ENCODE data around the gene ZBTB16.
A peak's percentile ranks its signal among the peaks of the same experiment; 100 is the strongest.

Gene ZBTB16

GRCh38 chr11:114172055-114172861 is 112.7 kb downstream of the ZBTB16 start:
- no peak for DNase-seq

DNA sequence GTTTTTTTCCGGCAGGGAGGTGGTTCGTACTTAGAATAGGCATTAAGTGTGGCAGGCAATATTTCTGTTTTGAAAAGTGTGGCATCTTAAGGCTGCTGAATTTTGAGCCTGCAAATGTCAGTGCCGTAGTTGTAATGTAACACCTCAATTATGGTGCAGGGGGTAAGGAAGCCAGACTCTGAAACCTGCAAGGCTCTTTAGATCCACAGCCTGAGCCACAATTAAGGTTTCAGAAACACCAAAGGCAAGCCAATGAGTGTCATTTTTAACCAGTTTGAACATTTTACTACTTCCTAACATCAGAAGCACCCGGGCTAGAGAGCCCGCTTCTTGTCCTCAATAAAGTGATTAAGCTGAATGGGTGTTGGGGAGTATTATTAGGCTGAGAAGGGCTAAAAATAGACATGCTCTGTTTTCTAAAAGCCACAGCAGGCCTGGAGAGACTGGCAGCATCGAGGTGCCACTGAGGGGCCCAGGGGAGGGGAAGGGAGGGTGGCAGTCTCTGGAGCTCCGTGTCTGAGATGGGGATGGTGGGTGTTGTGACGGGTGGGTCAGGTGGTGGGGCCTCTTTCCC is 113.4 kb downstream of the ZBTB16 start:
- DNase-seq: no peak

DNA sequence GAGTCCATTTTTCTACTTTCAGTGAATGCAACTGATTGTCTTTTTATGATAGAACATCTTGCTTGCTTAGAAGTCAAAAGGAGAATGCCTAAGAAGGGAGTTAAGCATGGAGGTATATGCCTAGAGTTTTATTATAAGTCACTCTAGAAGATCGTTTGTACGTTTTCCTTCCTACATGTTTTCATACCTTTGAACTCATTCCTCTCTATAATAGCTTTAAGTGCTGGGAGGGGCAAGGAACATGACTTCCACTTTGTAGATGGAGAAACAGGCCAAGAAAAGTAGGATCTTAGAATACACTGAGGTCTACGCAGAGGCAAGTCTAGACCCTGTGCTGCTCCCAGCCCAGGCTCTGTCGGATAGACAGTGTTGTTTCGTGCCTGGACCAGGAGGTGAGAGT is 114.3 kb downstream of the ZBTB16 start:
- DNase-seq: no peak

DNA sequence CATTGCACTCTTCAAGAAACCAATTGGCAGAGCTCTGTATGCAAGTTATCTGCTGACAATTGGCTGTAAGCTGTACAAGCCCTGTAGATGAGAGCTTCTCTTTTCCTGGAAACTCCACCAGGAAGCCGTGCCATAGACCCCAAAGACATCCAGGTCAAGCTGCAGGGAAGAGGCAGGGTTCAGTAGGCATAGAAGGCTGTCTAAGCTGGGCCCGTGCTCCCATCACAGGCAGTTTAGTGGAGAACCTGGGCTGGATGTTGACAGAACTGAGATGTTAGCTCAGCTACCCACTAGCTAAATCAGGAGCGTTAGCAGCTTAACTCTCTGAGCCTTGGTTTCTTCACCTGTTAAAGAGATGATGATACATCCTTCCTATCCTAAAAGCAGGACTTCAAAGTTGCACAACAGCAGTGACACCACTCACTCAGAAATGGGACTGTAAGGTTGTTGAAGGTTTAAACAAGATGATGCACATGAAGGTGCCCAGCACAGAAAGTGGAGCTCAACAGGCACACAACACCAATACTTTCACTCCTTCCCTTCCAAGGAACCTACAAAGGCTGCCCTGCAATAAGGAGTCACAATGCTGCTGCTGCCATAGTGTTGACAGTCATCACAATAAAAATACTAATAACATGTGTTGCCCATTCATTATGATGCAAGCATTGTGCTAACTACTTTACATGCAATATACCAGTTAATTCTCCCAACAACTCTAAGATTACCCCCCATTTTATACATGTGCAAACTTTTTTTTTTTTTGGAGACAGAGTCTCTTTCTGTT is 115.4 kb downstream of the ZBTB16 start:
- no peak for DNase-seq

- no peak for DNase-seq
These were observed 116.2 kb downstream of the ZBTB16 start for GRCh38 chr11:114175706-114176105.

GRCh38 chr11:114176321-114176720 is 116.8 kb downstream of the ZBTB16 start:
- no peak for DNase-seq

- no peak for DNase-seq
These were observed 119.1 kb downstream of the ZBTB16 start for GRCh38 chr11:114178656-114179055.

DNA sequence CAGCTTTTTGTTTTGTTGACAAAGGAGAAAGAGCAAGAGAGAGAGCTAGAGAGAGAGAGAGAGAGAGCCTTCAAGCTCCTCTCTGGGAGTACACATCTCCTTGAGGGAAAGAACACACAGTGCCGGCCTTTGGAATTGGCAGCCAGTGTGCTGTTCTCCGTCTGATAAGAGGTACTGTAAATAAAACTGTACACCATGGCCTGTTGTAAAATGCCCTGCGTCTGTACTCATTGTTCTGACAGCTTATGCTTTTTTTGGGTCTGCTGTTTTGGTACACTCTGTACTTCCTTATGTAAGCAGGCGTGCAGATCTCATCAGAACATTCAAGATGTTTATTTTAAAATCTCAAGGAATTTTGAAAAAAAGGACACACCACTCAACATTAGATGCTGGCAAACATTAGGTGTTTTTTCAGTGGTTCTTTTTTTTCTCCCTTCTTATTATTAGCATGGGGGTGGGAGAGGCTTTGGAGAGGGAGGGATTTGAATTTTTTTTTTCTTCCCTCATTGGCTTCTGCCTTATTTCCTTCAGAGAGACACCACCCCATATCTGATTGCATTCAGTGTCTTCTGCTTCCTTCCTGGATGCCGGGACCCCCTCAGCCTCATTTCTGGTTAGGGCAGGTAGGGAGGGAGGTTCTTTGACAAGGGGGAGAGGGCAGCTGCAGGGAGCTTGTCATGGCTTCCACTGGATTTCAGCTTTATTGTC is 119.9 kb downstream of the ZBTB16 start:
- no peak for DNase-seq

DNA sequence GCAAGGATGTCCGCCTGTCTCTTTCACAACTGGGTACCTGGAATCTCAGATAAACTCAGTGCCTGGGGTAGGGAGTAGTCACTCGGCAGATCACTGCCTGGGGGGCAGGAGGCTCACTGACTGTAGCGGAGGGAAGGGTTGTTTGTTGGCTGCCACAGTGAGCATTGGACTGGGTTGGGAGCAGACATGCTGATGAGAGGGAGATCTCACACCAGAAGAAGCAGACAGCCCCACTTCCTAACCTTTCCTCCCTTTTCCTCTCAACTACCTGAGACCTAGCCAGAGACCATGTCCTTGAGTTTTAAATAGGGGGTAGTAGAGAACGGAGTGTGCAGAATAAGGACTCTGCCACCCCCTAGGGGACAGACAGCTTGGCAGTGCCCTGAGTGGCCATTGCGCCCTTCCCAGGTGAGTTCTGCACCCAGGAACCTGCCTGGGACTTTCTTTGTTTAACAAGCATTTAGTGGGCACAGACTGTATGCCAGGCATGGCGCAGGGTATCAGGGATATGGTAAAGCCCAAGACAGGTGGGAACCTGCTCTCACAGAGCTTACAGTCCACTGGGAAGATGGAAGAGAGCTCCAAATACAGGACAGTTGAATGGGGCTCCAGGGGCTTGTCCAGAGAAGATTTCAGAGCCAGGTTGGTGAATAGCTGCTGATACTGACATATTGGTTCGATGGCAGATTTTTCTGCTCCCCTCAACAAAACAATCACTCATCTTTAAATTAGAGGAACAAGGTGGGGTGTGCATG is 121.0 kb downstream of the ZBTB16 start:
- no peak for DNase-seq

GRCh38 chr11:114181195-114181594 is 121.7 kb downstream of the ZBTB16 start:
- DNase-seq: no peak

- DNase-seq: no peak
These were observed 122.2 kb downstream of the ZBTB16 start for GRCh38 chr11:114181752-114182151.

GRCh38 chr11:114182471-114183043 is 123.0 kb downstream of the ZBTB16 start:
- DNase-seq: no peak

DNA sequence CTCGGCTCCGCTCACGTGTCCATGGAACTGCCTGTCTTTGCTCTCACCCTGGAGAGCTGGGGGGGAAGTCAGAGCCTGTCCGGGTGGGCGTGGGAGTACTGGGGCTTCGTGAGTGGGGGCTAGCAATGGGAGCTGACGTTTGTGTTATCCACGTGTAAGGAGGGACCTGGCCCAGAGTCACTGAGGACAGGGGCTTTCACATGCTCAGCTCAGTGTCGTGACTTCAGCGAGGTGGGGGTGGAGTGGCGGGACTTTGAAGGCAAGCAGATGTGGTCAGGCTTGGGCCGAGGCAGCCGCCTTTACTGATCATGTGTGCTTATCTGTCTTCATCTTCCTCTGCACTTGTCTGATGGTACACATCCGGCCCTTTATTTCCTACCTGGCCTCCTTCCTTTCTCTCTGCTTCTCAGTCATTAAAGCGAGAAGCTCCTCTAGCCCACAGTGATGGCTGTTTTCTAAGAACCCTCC is 123.6 kb downstream of the ZBTB16 start:
- DNase-seq: peak; percentile 50

GRCh38 chr11:114185436-114185835 is 125.9 kb downstream of the ZBTB16 start:
- no peak for DNase-seq

GRCh38 chr11:114187173-114187572 is 127.7 kb downstream of the ZBTB16 start:
- no peak for DNase-seq

- DNase-seq: no peak
These were observed 129.5 kb downstream of the ZBTB16 start for GRCh38 chr11:114188851-114189570.

- DNase-seq: no peak
These were observed 131.1 kb downstream of the ZBTB16 start for GRCh38 chr11:114190630-114191029.

GRCh38 chr11:114191893-114192292 is 132.4 kb downstream of the ZBTB16 start:
- DNase-seq: no peak

DNA sequence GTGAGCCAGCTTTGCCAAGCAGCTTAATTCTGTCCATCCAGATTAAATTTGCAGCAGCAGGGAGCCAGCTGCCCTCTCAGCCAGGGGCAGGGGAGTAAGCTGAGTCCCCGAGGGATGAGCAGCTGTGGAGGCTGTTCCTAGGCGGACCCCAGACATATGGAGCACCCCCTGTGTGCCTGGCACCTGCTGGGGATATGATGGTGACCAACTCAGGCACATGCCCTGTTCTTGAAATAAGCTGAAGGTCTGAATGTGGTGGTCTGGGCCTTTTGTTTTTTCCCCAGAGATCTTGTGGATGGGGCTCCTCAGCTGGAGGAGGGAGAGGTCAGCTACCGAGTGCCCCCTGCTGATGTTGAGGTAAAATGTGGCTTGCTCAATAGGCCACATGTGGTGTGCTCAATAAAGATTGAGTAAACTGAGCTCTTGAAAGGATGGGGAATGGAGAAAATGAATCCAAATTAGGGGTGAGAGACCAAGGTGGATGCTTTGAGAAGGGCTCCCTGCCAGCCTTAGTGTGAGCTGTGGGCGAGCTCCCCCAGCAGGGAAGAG is 133.4 kb downstream of the ZBTB16 start:
- DNase-seq: no peak

DNA sequence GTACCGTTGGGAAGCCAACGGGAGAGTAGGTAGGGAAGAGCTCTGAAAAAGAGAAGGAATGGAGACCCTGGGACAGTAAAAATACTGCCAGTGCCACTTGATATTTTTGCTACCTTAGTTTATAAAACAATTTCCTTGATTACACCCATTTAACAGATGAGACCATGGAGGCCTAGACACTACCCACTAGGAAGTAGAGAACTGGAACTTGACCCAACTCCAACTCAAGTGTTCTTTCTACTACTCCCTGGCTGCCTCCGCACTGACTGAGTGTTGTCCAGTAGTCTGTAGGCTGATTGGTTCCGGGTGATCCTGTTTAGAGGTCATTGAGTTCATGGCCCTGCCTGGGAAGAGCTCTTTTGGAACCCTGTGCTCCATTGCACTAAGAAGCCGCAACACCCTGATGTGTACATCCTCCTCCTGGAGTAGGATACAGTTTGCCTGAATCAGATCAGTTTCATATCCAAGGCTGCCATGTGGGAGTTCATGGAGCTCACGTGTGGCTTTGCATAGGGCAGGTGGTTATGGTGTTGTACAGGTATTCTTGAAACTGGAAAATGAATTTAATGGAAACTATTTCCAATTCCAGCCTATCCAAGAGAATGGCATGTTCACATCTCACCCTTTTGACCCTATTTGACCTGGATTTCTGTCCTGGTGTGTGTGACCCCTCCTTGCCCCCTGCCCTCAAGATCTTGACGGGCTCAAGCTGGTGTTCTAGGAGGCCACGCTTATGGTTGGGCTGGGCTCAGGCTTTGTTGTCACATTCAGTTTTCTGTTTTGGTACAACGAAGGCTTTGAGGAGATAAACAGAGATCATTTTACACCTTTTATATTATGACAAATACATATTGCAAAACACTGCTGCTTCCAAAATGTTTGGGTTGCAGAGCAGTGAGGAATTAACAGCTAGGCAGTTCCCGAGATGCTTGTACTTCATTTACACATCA is 134.5 kb downstream of the ZBTB16 start:
- no peak for DNase-seq
